Measurements from ENCODE around the gene KLK6. TPM values are rescaled to one million over a fixed set of nuclear protein-coding genes. Genes with fewer than 3 reads are reported as not detected.

KLK6 gene
- total RNA-seq, 2 experiments from 2014 or later, result not detected

DNA sequence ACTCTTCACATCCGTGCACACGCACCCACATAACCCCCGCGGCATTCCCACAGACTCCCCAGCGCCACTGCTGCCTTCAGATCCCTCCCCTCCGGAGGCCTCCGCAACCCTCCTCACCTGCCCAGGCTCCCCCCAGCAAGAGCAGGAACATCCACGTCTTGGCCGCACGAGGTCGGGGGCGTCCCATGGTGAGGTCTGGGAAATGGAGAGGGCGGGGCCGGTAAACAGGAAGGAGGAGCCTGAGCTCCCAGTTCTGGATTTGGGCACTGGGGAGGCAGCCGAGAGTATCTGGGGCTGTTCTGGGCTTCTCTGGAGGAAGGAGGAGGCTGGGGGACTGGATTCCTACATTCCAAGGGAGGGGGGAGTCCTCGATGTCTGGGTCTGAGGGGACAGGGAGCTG lies 31.6 kb upstream of the KLK6 start:
- CTCF ChIA-PET, result no interaction called here

DNA sequence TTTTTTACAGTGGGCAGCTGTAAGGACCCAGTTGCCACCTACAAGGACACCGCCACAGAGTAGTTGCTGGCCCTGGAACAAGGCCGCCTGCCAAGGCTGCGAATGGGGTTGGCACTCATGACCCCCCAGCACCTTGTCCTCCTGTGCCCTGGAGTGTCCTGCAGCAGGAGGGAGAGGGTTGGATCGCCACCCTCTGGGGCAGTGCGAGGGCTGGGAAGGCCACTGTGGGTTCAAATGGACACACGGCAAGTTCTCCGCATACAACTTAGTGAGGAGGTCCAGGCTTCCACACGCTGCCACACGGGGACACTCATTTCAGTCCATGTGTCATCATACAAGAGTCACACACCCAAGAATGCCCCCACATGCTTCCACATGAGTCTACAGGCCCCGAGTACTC lies 31.0 kb upstream of the KLK6 start:
- CTCF ChIA-PET, result no interaction called here
- H3K4me3 ChIP-seq (ENCODE audit: low read length), result no peak overlapping the region
- no peaks in the 10 kb centered on the region for H3K36me3 Mint-ChIP-seq (ENCODE audit: low read depth)
- no peaks in the 10 kb centered on the region for H3K4me1 Mint-ChIP-seq (ENCODE audit: low read depth)
- no peak overlapping the region for H3K27ac ChIP-seq (ENCODE audit: low read depth in 1 of 2, low read length in 2 of 2)
- H3K9me3 Mint-ChIP-seq, result no peaks in the 10 kb centered on the region
- intact Hi-C loops (cut with DNase I, micrococcal nuclease), result no loop called here
- ATAC-seq (ENCODE audit: poor library complexity), result no peak
- DNase-seq, result no peak
- H3K27me3 Mint-ChIP-seq, result peaks cover 61% of the 10 kb centered on the region
- no peaks in the 10 kb centered on the region for H3K4me1 ChIP-seq (ENCODE audit: insufficient read depth, low read length)
- H3K36me3 ChIP-seq (ENCODE audit: insufficient read depth, low read length), result no peaks in the 10 kb centered on the region
- H3K27ac Mint-ChIP-seq, result no peak overlapping the region
- TF ChIP-seq, protein P1, sequence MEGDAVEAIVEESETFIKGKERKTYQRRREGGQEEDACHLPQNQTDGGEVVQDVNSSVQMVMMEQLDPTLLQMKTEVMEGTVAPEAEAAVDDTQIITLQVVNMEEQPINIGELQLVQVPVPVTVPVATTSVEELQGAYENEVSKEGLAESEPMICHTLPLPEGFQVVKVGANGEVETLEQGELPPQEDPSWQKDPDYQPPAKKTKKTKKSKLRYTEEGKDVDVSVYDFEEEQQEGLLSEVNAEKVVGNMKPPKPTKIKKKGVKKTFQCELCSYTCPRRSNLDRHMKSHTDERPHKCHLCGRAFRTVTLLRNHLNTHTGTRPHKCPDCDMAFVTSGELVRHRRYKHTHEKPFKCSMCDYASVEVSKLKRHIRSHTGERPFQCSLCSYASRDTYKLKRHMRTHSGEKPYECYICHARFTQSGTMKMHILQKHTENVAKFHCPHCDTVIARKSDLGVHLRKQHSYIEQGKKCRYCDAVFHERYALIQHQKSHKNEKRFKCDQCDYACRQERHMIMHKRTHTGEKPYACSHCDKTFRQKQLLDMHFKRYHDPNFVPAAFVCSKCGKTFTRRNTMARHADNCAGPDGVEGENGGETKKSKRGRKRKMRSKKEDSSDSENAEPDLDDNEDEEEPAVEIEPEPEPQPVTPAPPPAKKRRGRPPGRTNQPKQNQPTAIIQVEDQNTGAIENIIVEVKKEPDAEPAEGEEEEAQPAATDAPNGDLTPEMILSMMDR (IDR thresholded peaks at IDR 0.05), result no peak
- POLR2A ChIA-PET, result no interaction called here
- peaks cover 0 to 22% of the 10 kb centered on the region in 2 experiments for H3K9me3 ChIP-seq (ENCODE audit: control insufficient read depth in 1 of 2, insufficient read depth in 1 of 2, low read length in 2 of 2)
- H3K27me3 ChIP-seq (ENCODE audit: control insufficient read depth in 1 of 2, insufficient read depth in 2 of 2, low read length in 2 of 2), result peaks cover 25 to 30% of the 10 kb centered on the region in 2 experiments
- H3K4me3 Mint-ChIP-seq, result no peak overlapping the region

More for the DNA sequence above, 31.6 kb upstream of the KLK6 start:
- intact Hi-C loops (cut with DNase I, micrococcal nuclease), result no loop called here
- ATAC-seq (ENCODE audit: poor library complexity) (no peak), DNase-seq (no peak)
- Histone ChIP-seq H3K9me3 (ENCODE audit: control insufficient read depth in 1 of 2, insufficient read depth in 1 of 2, low read length in 2 of 2) (peaks cover 0 to 22% of the 10 kb centered on the region in 2 experiments), H3K27me3 (ENCODE audit: control insufficient read depth in 1 of 2, insufficient read depth in 2 of 2, low read length in 2 of 2) (peaks cover 25 to 30% of the 10 kb centered on the region in 2 experiments), H3K4me1 (ENCODE audit: insufficient read depth, low read length) (no peaks in the 10 kb centered on the region), H3K36me3 (ENCODE audit: insufficient read depth, low read length) (no peaks in the 10 kb centered on the region), H3K4me3 (ENCODE audit: low read length) (no peak overlapping the region), H3K27ac (ENCODE audit: low read depth in 1 of 2, low read length in 2 of 2) (no peak overlapping the region)
- Mint-ChIP-seq H3K27ac (no peak overlapping the region), H3K9me3 (no peaks in the 10 kb centered on the region), H3K4me3 (no peak overlapping the region), H3K36me3 (ENCODE audit: low read depth) (no peaks in the 10 kb centered on the region), H3K27me3 (peaks cover 63% of the 10 kb centered on the region), H3K4me1 (ENCODE audit: low read depth) (no peaks in the 10 kb centered on the region)
- TF ChIP-seq, protein P1 (IDR thresholded peaks at IDR 0.05), result no peak
- POLR2A ChIA-PET, result no interaction called here

DNA sequence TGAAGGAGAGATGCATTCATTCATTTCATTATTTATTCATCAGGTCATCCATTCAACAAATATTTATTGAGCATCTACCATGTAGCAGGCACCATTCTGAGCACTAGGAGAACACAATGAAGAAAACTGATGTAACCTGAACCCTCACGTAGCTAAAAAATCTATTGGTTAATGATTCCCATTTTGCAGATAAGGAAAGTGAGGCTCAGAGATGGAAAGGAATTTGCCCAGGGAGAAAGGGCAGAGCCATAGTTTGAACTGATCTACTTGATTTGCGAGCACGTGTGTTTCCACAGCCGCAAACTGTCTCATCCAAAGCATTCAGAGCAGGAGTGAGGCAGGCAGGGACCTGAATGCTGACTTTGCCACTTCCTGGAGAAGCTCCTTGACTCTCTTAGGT lies 29.3 kb upstream of the KLK6 start:
- Histone ChIP-seq H3K27ac (ENCODE audit: low read depth in 1 of 2, low read length in 2 of 2) (no peak overlapping the region), H3K36me3 (ENCODE audit: insufficient read depth, low read length) (no peaks in the 10 kb centered on the region), H3K4me3 (ENCODE audit: low read length) (no peak overlapping the region), H3K9me3 (ENCODE audit: control insufficient read depth in 1 of 2, insufficient read depth in 1 of 2, low read length in 2 of 2) (peaks cover 0 to 22% of the 10 kb centered on the region in 2 experiments), H3K4me1 (ENCODE audit: insufficient read depth, low read length) (no peaks in the 10 kb centered on the region), H3K27me3 (ENCODE audit: control insufficient read depth in 1 of 2, insufficient read depth in 2 of 2, low read length in 2 of 2) (peaks cover 25 to 30% of the 10 kb centered on the region in 2 experiments)
- TF ChIP-seq, protein P1 (IDR thresholded peaks at IDR 0.05), result no peak
- POLR2A ChIA-PET, result no interaction called here
- ATAC-seq (ENCODE audit: poor library complexity) (no peak), DNase-seq (no peak)
- CTCF ChIA-PET, result no interaction called here
- Mint-ChIP-seq H3K4me1 (ENCODE audit: low read depth) (no peaks in the 10 kb centered on the region), H3K9me3 (no peaks in the 10 kb centered on the region), H3K27ac (no peak overlapping the region), H3K4me3 (no peak overlapping the region), H3K36me3 (ENCODE audit: low read depth) (no peaks in the 10 kb centered on the region), H3K27me3 (peaks cover 51% of the 10 kb centered on the region)
- intact Hi-C loops (cut with DNase I, micrococcal nuclease), result no loop called here

Data from CD4-positive, alpha-beta T cell (primary cell).